ENCODE results near the gene PPP1R16B.

Gene PPP1R16B

GRCh38 chr20:38947931-38948362 is 142.4 kb downstream of the PPP1R16B start:
- TF ChIP-seq CTCF (IDR thresholded peaks at IDR 0.05; ENCODE audit: borderline replicate concordance, control extremely low read depth, extremely low read depth, insufficient read depth, missing control alignments) = no peak
- in situ Hi-C loops (cut with MboI; ENCODE audit: low sequenced_read_pairs, unreplicated experiment) = no loop called here
- DNase-seq (ENCODE audit: low spot score) = no peak

- no peak for TF ChIP-seq CTCF (IDR thresholded peaks at IDR 0.05; ENCODE audit: borderline replicate concordance, control extremely low read depth, extremely low read depth, insufficient read depth, missing control alignments)
- no peak for DNase-seq (ENCODE audit: low spot score)
- in situ Hi-C loops (cut with MboI; ENCODE audit: low sequenced_read_pairs, unreplicated experiment) = no loop called here
Measured at GRCh38 chr20:38950254-38950653, 144.8 kb downstream of the PPP1R16B start.

GRCh38 chr20:38951611-38952010 is 146.1 kb downstream of the PPP1R16B start:
- DNase-seq (ENCODE audit: low spot score) = no peak
- in situ Hi-C loops (cut with MboI; ENCODE audit: low sequenced_read_pairs, unreplicated experiment) = no loop called here
- no peak for TF ChIP-seq CTCF (IDR thresholded peaks at IDR 0.05; ENCODE audit: borderline replicate concordance, control extremely low read depth, extremely low read depth, insufficient read depth, missing control alignments)

GRCh38 chr20:38952153-38952552 is 146.7 kb downstream of the PPP1R16B start:
- no peak for TF ChIP-seq CTCF (IDR thresholded peaks at IDR 0.05; ENCODE audit: borderline replicate concordance, control extremely low read depth, extremely low read depth, insufficient read depth, missing control alignments)
- in situ Hi-C loops (cut with MboI; ENCODE audit: low sequenced_read_pairs, unreplicated experiment) = no loop called here
- no peak for DNase-seq (ENCODE audit: low spot score)

- TF ChIP-seq CTCF (IDR thresholded peaks at IDR 0.05; ENCODE audit: borderline replicate concordance, control extremely low read depth, extremely low read depth, insufficient read depth, missing control alignments) = no peak
- no peak for DNase-seq (ENCODE audit: low spot score)
- in situ Hi-C loops (cut with MboI; ENCODE audit: low sequenced_read_pairs, unreplicated experiment) = no loop called here
Measured at GRCh38 chr20:38953630-38954340, 148.3 kb downstream of the PPP1R16B start.

GRCh38 chr20:38957235-38957876 is 151.9 kb downstream of the PPP1R16B start:
- TF ChIP-seq CTCF (IDR thresholded peaks at IDR 0.05; ENCODE audit: borderline replicate concordance, control extremely low read depth, extremely low read depth, insufficient read depth, missing control alignments) = no peak
- no peak for DNase-seq (ENCODE audit: low spot score)
- in situ Hi-C loops (cut with MboI; ENCODE audit: low sequenced_read_pairs, unreplicated experiment) = no loop called here
